Fibroblast of peridontal ligament (primary cell): ENCODE measurements around the gene KCNJ10.
"Not testable (repeated sequence)": the region's sequence is repeated elsewhere in the genome, so short reads cannot be mapped to it uniquely, and the experiment has no call there.

Source experiments
- DNase-seq: peaks from one replicate; pipeline ENCODE4 v3.0.0-alpha.2; 2010; ENCODE audit errors: extremely low read depth

KCNJ10 gene

GRCh38 chr1:160061369-160062229, 8.4 kb downstream of the KCNJ10 start:
- DNase-seq: no peak

GRCh38 chr1:160058087-160058486, 11.9 kb downstream of the KCNJ10 start:
- peak; percentile 10 for DNase-seq

DNA sequence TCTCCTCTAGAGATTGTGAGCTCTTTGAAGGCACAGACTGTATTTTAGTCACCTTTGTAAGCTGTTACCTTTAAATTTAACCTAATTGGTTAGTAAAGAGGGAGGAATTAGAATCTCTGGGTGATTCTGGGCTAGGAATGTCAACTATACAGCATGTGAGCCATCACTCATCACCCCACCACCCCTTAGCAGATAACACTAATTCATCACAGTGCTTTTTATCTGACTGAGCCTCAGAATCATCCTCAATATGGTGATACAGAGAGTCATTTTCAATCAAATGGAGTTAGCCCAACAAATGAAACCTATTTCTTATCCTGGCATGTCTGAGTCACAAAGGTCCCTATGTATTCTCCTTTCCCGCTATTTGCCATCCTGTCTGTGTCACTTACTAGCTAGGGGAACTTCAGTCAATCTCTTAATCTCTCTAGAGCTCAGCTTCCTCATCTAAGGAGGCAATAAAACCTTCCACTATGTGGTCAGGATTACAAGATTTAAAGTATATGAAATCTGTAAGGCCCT, 13.3 kb downstream of the KCNJ10 start:
- no peak for DNase-seq

- DNase-seq: no peak
These were observed 16.2 kb downstream of the KCNJ10 start for GRCh38 chr1:160053548-160054365.

- no peak for DNase-seq
These were observed 17.0 kb downstream of the KCNJ10 start for GRCh38 chr1:160052936-160053335.

GRCh38 chr1:160050619-160051018, 19.3 kb downstream of the KCNJ10 start:
- no peak for DNase-seq

DNA sequence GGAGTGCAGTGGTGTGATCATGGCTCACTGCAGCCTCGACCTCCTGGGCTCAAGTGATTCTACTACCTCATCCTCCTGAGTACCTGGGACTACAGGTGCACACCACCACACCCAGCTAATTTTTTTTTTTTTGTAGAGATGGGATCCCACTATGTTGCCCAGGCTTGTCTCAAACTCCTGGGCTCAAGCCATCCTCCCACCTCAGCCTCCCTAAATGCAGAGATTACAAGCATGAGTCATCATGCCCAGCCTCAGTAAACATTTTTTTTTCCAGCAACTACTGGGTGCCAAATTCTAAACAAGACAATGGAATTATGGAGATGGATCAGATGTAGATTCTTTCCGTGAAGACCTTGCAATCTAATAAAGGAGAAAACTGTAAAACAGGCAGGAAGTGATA, 19.8 kb downstream of the KCNJ10 start:
- DNase-seq: not testable (repeated sequence)

DNA sequence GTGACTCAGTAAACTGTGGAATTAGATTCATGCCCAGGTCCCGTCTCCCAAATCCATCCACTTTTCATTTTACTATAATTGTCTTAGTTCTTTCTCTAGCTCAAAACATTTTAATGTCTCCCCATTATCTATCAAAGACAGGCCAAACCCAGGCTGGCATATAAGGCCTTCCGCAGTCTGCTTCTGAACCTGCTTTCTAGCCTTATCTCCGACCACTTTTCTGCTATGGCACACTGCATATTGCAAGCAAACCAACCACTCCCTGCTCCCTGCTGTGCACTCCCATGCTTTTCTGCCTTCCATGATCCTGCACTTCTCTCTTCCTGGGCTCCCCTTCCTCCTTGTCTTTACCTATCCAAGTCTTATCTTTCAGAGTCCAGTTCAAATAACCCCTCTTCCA, 20.9 kb downstream of the KCNJ10 start:
- DNase-seq: no peak

- no peak for DNase-seq
These were observed 21.6 kb downstream of the KCNJ10 start for GRCh38 chr1:160048335-160048734.

- no peak for DNase-seq
These were observed 22.6 kb downstream of the KCNJ10 start for GRCh38 chr1:160047111-160047991.

DNA sequence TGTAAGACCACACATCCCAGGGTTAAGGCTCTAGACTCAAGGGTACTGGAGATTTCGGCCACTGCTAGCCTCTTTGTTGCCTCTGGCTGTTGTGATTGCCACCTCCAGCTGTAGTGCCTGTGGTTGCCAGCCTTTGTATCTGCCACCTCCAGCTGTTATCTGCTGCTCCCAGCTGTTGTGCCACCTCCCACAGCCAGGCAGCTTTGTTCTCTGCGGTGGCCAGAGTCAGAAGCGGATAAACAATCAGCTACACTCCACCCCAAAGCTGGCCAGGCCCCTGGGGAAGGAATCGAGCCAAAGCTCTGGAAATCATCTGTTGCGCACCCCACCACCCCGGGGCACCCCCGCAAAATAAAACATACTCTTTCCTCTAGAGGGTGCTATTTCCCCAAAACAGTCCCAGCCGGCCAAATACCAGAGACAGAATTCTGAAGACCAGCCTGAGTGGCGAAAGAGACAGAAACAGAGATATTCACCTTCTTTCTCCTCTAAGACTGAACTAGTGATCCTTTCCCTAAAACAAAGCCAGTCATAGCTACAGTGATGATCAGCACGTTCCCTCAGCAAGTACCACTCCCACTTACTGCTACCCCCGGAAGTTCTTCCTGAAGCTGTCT, 23.4 kb downstream of the KCNJ10 start:
- peak; percentile 49 for DNase-seq

DNA sequence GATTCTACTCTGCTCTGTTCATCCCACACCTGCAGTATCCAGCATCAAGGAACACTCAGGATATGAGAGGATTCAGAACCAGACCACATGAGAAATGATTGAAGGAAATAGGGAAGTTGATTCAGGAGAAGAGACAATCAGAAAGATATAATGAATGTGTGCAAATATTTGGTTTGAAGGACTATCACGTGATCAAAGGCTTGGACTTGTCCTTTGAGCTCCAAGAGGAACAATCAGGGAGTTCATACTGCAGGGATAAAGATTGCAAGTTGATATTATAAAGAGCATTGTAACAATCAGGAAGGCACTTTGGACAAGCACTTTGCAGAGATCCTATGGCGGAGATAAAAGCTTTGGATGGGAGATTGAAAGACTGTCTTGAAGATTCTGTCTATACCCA, 24.3 kb downstream of the KCNJ10 start:
- no peak for DNase-seq

DNA sequence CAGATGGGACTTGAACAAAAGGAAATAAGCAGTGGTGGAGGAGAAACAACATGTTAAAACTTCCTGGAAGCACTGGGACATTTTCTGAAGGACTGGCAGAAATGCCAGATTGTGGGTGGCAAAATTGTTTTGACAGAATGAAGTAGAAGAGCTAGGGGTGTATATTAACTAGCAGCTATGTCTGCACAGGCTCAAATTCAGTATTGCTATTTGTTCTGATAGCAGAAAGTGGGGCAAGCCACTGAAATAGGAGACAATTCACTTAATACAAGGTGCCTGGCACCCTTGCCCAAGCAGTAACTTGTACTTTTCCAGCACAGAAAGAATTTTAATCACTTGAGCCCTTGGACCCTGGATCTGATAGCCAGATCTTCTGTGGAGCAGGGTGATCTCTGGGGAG, 26.4 kb downstream of the KCNJ10 start:
- no peak for DNase-seq

- no peak for DNase-seq
These were observed 29.5 kb downstream of the KCNJ10 start for GRCh38 chr1:160040476-160040875.

- DNase-seq: no peak
These were observed 37.7 kb downstream of the KCNJ10 start for GRCh38 chr1:160032165-160032820.

DNA sequence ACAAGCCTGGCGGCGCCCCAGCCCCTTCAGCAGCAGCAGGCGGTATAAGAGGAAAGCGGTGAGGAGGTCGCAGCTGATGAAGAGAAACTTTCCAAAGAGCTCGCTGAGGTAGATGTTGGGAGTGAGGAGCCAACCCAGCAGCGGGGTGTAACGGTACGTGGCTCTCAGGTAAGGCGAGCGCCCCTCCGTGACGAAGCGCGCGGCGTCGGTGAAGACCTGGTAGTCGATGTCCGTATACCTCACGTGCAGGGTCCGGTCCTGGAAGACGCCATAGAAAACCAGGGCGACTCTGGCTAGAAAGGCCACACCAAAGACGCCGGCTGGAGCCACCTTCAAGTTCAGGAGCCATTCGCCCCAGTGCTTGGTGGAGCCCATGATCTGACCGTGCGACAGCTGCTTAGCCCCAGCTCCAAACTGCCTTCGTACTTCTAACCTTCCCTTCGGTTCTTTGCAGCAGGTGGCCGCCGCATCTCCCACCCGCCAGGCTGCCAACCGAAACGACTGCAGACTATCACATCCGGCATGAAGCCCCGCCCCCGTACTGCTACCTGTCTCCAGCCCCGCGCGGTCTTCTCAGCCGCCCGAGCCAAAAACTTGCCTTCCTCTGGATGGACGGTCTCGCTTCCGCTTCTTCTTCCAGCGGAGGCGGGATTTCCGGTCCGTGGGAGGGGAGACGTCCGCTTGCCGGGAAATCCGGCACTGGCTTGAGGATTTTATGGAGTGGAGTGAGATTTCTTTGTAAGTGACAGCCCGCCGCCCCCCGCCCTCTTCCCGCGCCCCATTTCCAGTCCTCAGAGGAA, 38.4 kb downstream of the KCNJ10 start, which contains the start of gene PIGM:
Gene PIGM (minus strand): TSS at position 626 of the 800 bp plus-strand sequence. CDS start 251 bp downstream, at position 375.
- DNase-seq: peak; percentile 82

- DNase-seq: no peak
These were observed 39.1 kb downstream of the KCNJ10 start for GRCh38 chr1:160030657-160031364.

DNA sequence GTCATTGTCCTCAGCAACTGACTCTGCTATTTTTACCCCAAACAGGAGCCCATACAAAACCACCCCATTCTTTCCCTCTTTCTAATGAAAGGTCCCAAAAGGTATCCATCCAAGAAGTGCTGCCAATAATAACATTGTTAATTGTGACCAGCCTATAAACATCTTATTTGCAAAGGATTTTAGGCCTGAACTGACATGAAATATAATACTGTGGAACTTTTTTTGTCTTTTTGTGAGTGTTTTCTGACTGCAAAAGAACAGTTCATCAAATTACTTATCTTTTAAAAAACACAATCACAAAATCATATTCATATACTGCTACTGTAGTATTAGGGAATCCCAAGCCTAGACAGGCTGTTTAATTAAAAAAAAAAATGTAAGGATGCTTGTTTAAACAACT, 41.5 kb downstream of the KCNJ10 start:
- DNase-seq: no peak

DNA sequence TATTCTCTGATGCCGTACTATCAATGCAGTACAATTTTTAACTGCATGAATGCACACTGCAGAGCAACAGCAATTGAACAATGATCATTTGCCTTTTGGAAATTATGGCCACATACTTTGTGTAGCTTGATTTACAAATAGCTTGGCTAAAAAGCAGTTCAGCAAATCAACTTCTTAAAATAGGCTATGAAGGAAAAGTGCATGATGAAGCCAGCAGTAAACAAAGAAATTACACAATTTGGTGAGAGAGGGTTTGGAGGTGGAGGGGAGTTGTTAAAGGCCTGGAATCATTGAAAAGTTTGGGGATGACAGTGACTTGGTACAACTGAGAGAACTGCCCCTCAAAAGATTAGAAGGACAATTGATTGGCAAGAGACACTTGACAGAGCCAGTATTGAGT, 44.6 kb downstream of the KCNJ10 start:
- no peak for DNase-seq
